GM18907 (cell line): ENCODE measurements around the gene VENTX.

ENCODE experiments used
- ATAC-seq: cut with Tn5 transposase; IDR thresholded peaks from one replicate; pipeline ENCODE4 v1.9.1; 2021; ENCODE audit warnings: mild to moderate bottlenecking, moderate library complexity; ENCODE audit not compliant: unreplicated experiment

VENTX gene

GRCh38 chr10:133283931-133284330, 46.3 kb downstream of the VENTX start:
- ATAC-seq, result no peak

GRCh38 chr10:133285217-133285616, 47.6 kb downstream of the VENTX start:
- ATAC-seq, result no peak

- no peak for ATAC-seq
These were observed 48.7 kb downstream of the VENTX start for GRCh38 chr10:133286366-133286765.

GRCh38 chr10:133287832-133288500, 50.3 kb downstream of the VENTX start:
- no peak for ATAC-seq

- no peak for ATAC-seq
These were observed 52.1 kb downstream of the VENTX start for GRCh38 chr10:133289761-133290160.
